ENCODE data around the gene KLF15.

The KLF15 gene

GRCh38 chr3:126357295-126358037 is at the start of gene KLF15:
TSS of gene KLF15 (minus strand) at chr3:126357408. CDS start at chr3:126352922, 4,486 bp downstream.
- DNase-seq: peak; percentile 26 to 95

GRCh38 chr3:126406389-126407296 is 49.4 kb upstream of the KLF15 start:
- no peak for DNase-seq

GRCh38 chr3:126402666-126403302 is 45.6 kb upstream of the KLF15 start:
- DNase-seq: no peak

GRCh38 chr3:126402178-126402577 is 45.0 kb upstream of the KLF15 start:
- DNase-seq: no peak

GRCh38 chr3:126401611-126402160 is 44.5 kb upstream of the KLF15 start:
- no peak for DNase-seq

- no peak for DNase-seq
These were observed 42.5 kb upstream of the KLF15 start for GRCh38 chr3:126399756-126400155.

- DNase-seq: no peak
These were observed 42.1 kb upstream of the KLF15 start for GRCh38 chr3:126399351-126399735.

GRCh38 chr3:126398423-126399350 is 41.5 kb upstream of the KLF15 start:
- no peak for DNase-seq

GRCh38 chr3:126397610-126398422 is 40.6 kb upstream of the KLF15 start:
- no peak for DNase-seq

GRCh38 chr3:126396536-126396935 is 39.3 kb upstream of the KLF15 start:
- no peak for DNase-seq

- no peak for DNase-seq
These were observed 38.8 kb upstream of the KLF15 start for GRCh38 chr3:126395846-126396513.

- DNase-seq: no peak
These were observed 37.7 kb upstream of the KLF15 start for GRCh38 chr3:126394977-126395321.

GRCh38 chr3:126394179-126394976 is 37.2 kb upstream of the KLF15 start, which contains the start of gene CFAP100:
TSS of gene CFAP100 (plus strand) at chr3:126394909. CDS start at chr3:126396001, 1,092 bp downstream.
- peak in 1 of 2 experiments; percentile 77 for DNase-seq

- DNase-seq: no peak
These were observed 36.4 kb upstream of the KLF15 start for GRCh38 chr3:126393563-126393962.

GRCh38 chr3:126392246-126392645 is 35.0 kb upstream of the KLF15 start:
- no peak for DNase-seq

- DNase-seq: no peak
These were observed 34.4 kb upstream of the KLF15 start for GRCh38 chr3:126391631-126392030.

- no peak for DNase-seq
These were observed 33.5 kb upstream of the KLF15 start for GRCh38 chr3:126390751-126391150.

GRCh38 chr3:126390201-126390600 is 33.0 kb upstream of the KLF15 start:
- DNase-seq: no peak

- peak in 1 of 2 experiments; percentile 31 for DNase-seq
These were observed 32.6 kb upstream of the KLF15 start for GRCh38 chr3:126389794-126390146.

Data from NCI-H526 (cell line).